Mucosa of stomach (tissue), 1 donor: Measurements from ENCODE around the gene HYCC2.
"Not testable (repeated sequence)": the region's sequence is repeated elsewhere in the genome, so short reads cannot be mapped to it uniquely, and the experiment has no call there.

ENCODE experiments used
- H3K27me3 ChIP-seq: one replicate; pipeline ENCODE4 v1.7.0; 2013; ENCODE audit warnings: mild to moderate bottlenecking, low read length; ENCODE audit not compliant: control insufficient read depth, insufficient read depth
- H3K36me3 ChIP-seq: one replicate; pipeline ENCODE4 v1.7.0; 2013; ENCODE audit warnings: low read length; ENCODE audit not compliant: control insufficient read depth, insufficient read depth
- H3K4me1 ChIP-seq: one replicate; pipeline ENCODE4 v1.7.0; 2013; ENCODE audit warnings: mild to moderate bottlenecking, low read length; ENCODE audit not compliant: control insufficient read depth, insufficient read depth
- H3K4me3 ChIP-seq: one replicate; pipeline ENCODE4 v1.7.0; 2013; ENCODE audit warnings: low read length
- H3K9ac ChIP-seq: one replicate; pipeline ENCODE4 v1.7.0; 2013; ENCODE audit warnings: mild to moderate bottlenecking, low read length, moderate library complexity
- H3K9me3 ChIP-seq: one replicate; pipeline ENCODE4 v1.7.0; 2013; ENCODE audit warnings: mild to moderate bottlenecking, low read length, moderate library complexity; ENCODE audit not compliant: control insufficient read depth
- donor health status: Pancreatic carcinoma.

The HYCC2 gene

DNA sequence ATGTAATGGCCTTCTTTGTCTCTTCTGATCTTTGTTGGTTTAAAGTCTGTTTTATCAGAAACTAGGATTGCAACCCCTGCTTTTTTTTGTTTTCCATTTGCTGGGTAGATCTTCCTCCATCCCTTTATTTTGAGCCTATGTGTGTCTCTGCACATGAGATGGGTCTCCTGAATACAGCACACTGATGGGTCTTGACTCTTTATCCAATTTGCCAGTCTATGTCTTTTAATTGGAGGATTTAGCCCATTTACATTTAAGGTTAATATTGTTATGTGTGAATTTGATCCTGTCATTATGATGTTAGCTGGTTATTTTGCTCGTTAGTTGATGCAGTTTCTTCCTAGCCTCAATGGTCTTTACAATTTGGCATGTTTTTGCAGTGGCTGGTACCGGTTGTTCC lies 37.1 kb downstream of the HYCC2 start:
- not testable (repeated sequence) for H3K4me1 ChIP-seq, H3K36me3 ChIP-seq, H3K9ac ChIP-seq, H3K9me3 ChIP-seq, H3K27me3 ChIP-seq, H3K4me3 ChIP-seq

DNA sequence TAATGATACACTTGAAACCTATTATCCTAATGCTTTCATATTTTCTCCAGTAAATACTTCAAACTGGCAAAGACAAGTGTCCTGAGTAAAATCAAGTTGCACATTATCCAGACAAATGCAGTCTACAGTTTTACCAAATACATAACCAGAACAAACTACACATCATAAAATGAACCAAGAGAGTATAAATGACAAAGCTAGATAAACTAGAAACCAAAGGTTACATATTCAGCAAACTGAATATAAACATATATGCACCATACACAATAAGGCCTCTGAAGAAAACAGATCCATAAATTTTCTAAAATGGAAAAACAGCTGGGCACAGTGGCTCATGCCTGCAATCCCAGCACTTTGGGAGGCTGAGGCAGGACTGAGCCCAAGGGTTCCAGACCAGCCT lies 47.0 kb downstream of the HYCC2 start:
- no peak overlapping the region for H3K9ac ChIP-seq
- H3K9me3 ChIP-seq, result no peaks in the 10 kb centered on the region
- no peaks in the 10 kb centered on the region for H3K36me3 ChIP-seq
- H3K4me1 ChIP-seq, result no peaks in the 10 kb centered on the region
- H3K27me3 ChIP-seq, result no peaks in the 10 kb centered on the region
- H3K4me3 ChIP-seq, result no peak overlapping the region

DNA sequence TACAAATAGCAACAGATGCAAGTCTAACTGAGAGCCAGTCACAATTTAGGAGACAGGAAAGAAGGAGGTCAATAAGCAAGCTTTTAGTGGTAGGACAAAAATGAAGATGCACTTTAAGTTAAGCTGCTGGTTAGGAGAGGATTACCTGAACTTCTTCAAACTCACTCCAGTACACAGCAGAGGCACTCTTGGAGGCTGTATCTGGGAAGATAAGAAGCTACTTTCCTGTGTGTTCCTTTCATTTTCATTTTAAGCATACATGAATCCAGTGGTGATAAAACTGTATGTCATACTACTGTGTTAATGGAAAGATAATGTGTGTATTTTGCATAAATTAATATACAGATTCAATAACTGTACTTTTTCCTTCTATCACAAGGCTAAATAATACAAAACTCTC lies 49.6 kb downstream of the HYCC2 start:
- Histone ChIP-seq H3K36me3 (no peaks in the 10 kb centered on the region), H3K4me1 (no peaks in the 10 kb centered on the region), H3K4me3 (no peak overlapping the region), H3K27me3 (no peaks in the 10 kb centered on the region), H3K9ac (no peak overlapping the region), H3K9me3 (no peaks in the 10 kb centered on the region)
